ENCODE results near the gene PRSS3. TPM values are rescaled to one million over a fixed set of nuclear protein-coding genes. Genes with fewer than 3 reads are reported as not detected.
A peak's percentile ranks its signal among the peaks of the same experiment; 100 is the strongest.
"Not testable (repeated sequence)": the region's sequence is repeated elsewhere in the genome, so short reads cannot be mapped to it uniquely, and the experiment has no call there.

Gene PRSS3
- not detected for total RNA-seq

GRCh38 chr9:33795281-33795680, at the start of gene PRSS3:
Gene PRSS3, plus strand, starts transcription at chr9:33795561. Its CDS starts 13 bp downstream, at chr9:33795574.
- ChIA-PET CTCF (interaction anchor here (2.2 kb wide), 1 partner anchor 17 kb away, joined by 7 read pairs; no protein-coding TSS in a partner anchor), POLR2A (no interaction called here)
- Mint-ChIP-seq H3K27ac (no peak within 1 kb of the TSS), H3K27me3 (ENCODE audit: low read depth) (peaks cover 45% of the 10 kb centered on the region), H3K36me3 (ENCODE audit: low read depth) (no peaks in the 10 kb centered on the region), H3K9me3 (ENCODE audit: insufficient read depth) (no peaks in the 10 kb centered on the region), H3K4me1 (ENCODE audit: low read depth) (no peaks in the 10 kb centered on the region), H3K4me3 (no peak within 1 kb of the TSS)
- ATAC-seq (no peak), DNase-seq (no peak)

- H3K36me3 Mint-ChIP-seq (ENCODE audit: low read depth): no peaks in the 10 kb centered on the region
- POLR2A ChIA-PET: interaction anchor here (1.1 kb wide), 1 partner anchor 67 kb away, joined by 4 read pairs; no protein-coding TSS in a partner anchor
- peaks cover 45% of the 10 kb centered on the region for H3K4me1 Mint-ChIP-seq (ENCODE audit: low read depth)
- H3K27me3 Mint-ChIP-seq (ENCODE audit: low read depth): peaks cover 71% of the 10 kb centered on the region
- peak; percentile 87 for DNase-seq
- peak overlapping the region; percentile 72 for H3K4me3 Mint-ChIP-seq
- H3K27ac Mint-ChIP-seq: peak overlapping the region; percentile 61
- no peaks in the 10 kb centered on the region for H3K9me3 Mint-ChIP-seq (ENCODE audit: insufficient read depth)
- CTCF ChIA-PET: interaction anchor here (1.0 to 3.9 kb wide), 3 partner anchors 10 to 172 kb away, joined by 3 to 27 read pairs (median 21); no protein-coding TSS in a partner anchor
- ATAC-seq: peak; percentile 78
These were observed 46.6 kb upstream of the PRSS3 start for GRCh38 chr9:33748633-33749304.

GRCh38 chr9:33749305-33749654, 46.1 kb upstream of the PRSS3 start:
- peaks cover 45% of the 10 kb centered on the region for H3K4me1 Mint-ChIP-seq (ENCODE audit: low read depth)
- POLR2A ChIA-PET: interaction anchor here (1.1 kb wide), 1 partner anchor 67 kb away, joined by 4 read pairs; no protein-coding TSS in a partner anchor
- peak; percentile 71 for ATAC-seq
- H3K4me3 Mint-ChIP-seq: peak overlapping the region; percentile 72
- peaks cover 70% of the 10 kb centered on the region for H3K27me3 Mint-ChIP-seq (ENCODE audit: low read depth)
- peak; percentile 67 for DNase-seq
- not testable (repeated sequence) for H3K9me3 Mint-ChIP-seq (ENCODE audit: insufficient read depth); H3K36me3 Mint-ChIP-seq (ENCODE audit: low read depth)
- CTCF ChIA-PET: interaction anchor here (1.0 to 3.9 kb wide), 4 partner anchors 11 to 171 kb away, joined by 3 to 27 read pairs (median 12); no protein-coding TSS in a partner anchor
- H3K27ac Mint-ChIP-seq: peak overlapping the region; percentile 61

- Mint-ChIP-seq H3K36me3 (ENCODE audit: low read depth) (no peaks in the 10 kb centered on the region), H3K27ac (no peak overlapping the region), H3K4me3 (no peak overlapping the region), H3K4me1 (ENCODE audit: low read depth) (peaks cover 45% of the 10 kb centered on the region), H3K9me3 (ENCODE audit: insufficient read depth) (no peaks in the 10 kb centered on the region), H3K27me3 (ENCODE audit: low read depth) (peaks cover 74% of the 10 kb centered on the region)
- DNase-seq (no peak), ATAC-seq (no peak)
- ChIA-PET CTCF (interaction anchor here (1.1 to 3.9 kb wide), 3 partner anchors 12 to 64 kb away, joined by 3 to 27 read pairs (median 21); no protein-coding TSS in a partner anchor), POLR2A (interaction anchor here (1.1 kb wide), 1 partner anchor 66 kb away, joined by 4 read pairs; no protein-coding TSS in a partner anchor)
These were observed 45.0 kb upstream of the PRSS3 start for GRCh38 chr9:33750307-33750838.

- Mint-ChIP-seq H3K9me3 (ENCODE audit: insufficient read depth) (no peaks in the 10 kb centered on the region), H3K27ac (no peak overlapping the region), H3K27me3 (ENCODE audit: low read depth) (peaks cover 74% of the 10 kb centered on the region), H3K36me3 (ENCODE audit: low read depth) (no peaks in the 10 kb centered on the region), H3K4me3 (no peak overlapping the region), H3K4me1 (ENCODE audit: low read depth) (peaks cover 45% of the 10 kb centered on the region)
- ATAC-seq (no peak), DNase-seq (no peak)
- ChIA-PET CTCF (interaction anchor here (3.3 kb wide), 1 partner anchor 28 kb away, joined by 16 read pairs; no protein-coding TSS in a partner anchor), POLR2A (no interaction called here)
These were observed 44.5 kb upstream of the PRSS3 start for GRCh38 chr9:33750839-33751339.

GRCh38 chr9:33751536-33752129, 43.7 kb upstream of the PRSS3 start:
- Mint-ChIP-seq H3K4me3 (no peak overlapping the region), H3K36me3 (ENCODE audit: low read depth) (no peaks in the 10 kb centered on the region), H3K4me1 (ENCODE audit: low read depth) (peaks cover 45% of the 10 kb centered on the region), H3K27me3 (ENCODE audit: low read depth) (peaks cover 72% of the 10 kb centered on the region), H3K9me3 (ENCODE audit: insufficient read depth) (no peaks in the 10 kb centered on the region), H3K27ac (no peak overlapping the region)
- DNase-seq (no peak), ATAC-seq (no peak)
- CTCF ChIA-PET: interaction anchor here (3.3 kb wide), 1 partner anchor 27 kb away, joined by 16 read pairs; no protein-coding TSS in a partner anchor
- POLR2A ChIA-PET: no interaction called here

GRCh38 chr9:33752130-33752637, 43.2 kb upstream of the PRSS3 start:
- Mint-ChIP-seq H3K36me3 (ENCODE audit: low read depth) (no peaks in the 10 kb centered on the region), H3K4me1 (ENCODE audit: low read depth) (peaks cover 45% of the 10 kb centered on the region), H3K27ac (no peak overlapping the region), H3K4me3 (no peak overlapping the region), H3K9me3 (ENCODE audit: insufficient read depth) (no peaks in the 10 kb centered on the region), H3K27me3 (ENCODE audit: low read depth) (peaks cover 71% of the 10 kb centered on the region)
- ChIA-PET CTCF (interaction anchor here (3.3 kb wide), 1 partner anchor 27 kb away, joined by 16 read pairs; no protein-coding TSS in a partner anchor), POLR2A (no interaction called here)
- DNase-seq: no peak
- ATAC-seq: no peak

GRCh38 chr9:33752789-33753188, 42.6 kb upstream of the PRSS3 start:
- H3K4me3 Mint-ChIP-seq; POLR2A ChIA-PET; H3K36me3 Mint-ChIP-seq (ENCODE audit: low read depth); ATAC-seq; DNase-seq; H3K9me3 Mint-ChIP-seq (ENCODE audit: insufficient read depth); H3K27ac Mint-ChIP-seq: not testable (repeated sequence)
- H3K4me1 Mint-ChIP-seq (ENCODE audit: low read depth): peaks cover 45% of the 10 kb centered on the region
- H3K27me3 Mint-ChIP-seq (ENCODE audit: low read depth): peaks cover 74% of the 10 kb centered on the region
- CTCF ChIA-PET: interaction anchor here (1.8 to 3.3 kb wide), 2 partner anchors 15 to 26 kb away, joined by 8 to 16 read pairs; no protein-coding TSS in a partner anchor

GRCh38 chr9:33759648-33760047, 35.7 kb upstream of the PRSS3 start:
- H3K9me3 Mint-ChIP-seq (ENCODE audit: insufficient read depth); POLR2A ChIA-PET; H3K36me3 Mint-ChIP-seq (ENCODE audit: low read depth); ATAC-seq; H3K27ac Mint-ChIP-seq; H3K4me1 Mint-ChIP-seq (ENCODE audit: low read depth); H3K4me3 Mint-ChIP-seq; CTCF ChIA-PET; DNase-seq: not testable (repeated sequence)
- H3K27me3 Mint-ChIP-seq (ENCODE audit: low read depth): peaks cover 37% of the 10 kb centered on the region

- Mint-ChIP-seq H3K36me3 (ENCODE audit: low read depth) (no peaks in the 10 kb centered on the region), H3K27ac (no peak overlapping the region), H3K4me3 (no peak overlapping the region), H3K9me3 (ENCODE audit: insufficient read depth) (no peaks in the 10 kb centered on the region), H3K27me3 (ENCODE audit: low read depth) (peaks cover 16% of the 10 kb centered on the region), H3K4me1 (ENCODE audit: low read depth) (no peaks in the 10 kb centered on the region)
- ChIA-PET CTCF (interaction anchor here (1.0 to 1.3 kb wide), 2 partner anchors 16 to 23 kb away, joined by 3 to 4 read pairs; no protein-coding TSS in a partner anchor), POLR2A (no interaction called here)
- DNase-seq: no peak
- ATAC-seq: no peak
These were observed 33.0 kb upstream of the PRSS3 start for GRCh38 chr9:33762343-33762742.

GRCh38 chr9:33763709-33764108, 31.7 kb upstream of the PRSS3 start:
- H3K4me3 Mint-ChIP-seq; H3K9me3 Mint-ChIP-seq (ENCODE audit: insufficient read depth); ATAC-seq; DNase-seq; CTCF ChIA-PET; H3K36me3 Mint-ChIP-seq (ENCODE audit: low read depth); H3K4me1 Mint-ChIP-seq (ENCODE audit: low read depth); H3K27me3 Mint-ChIP-seq (ENCODE audit: low read depth); POLR2A ChIA-PET; H3K27ac Mint-ChIP-seq: not testable (repeated sequence)
